Neuronal stem cell (in vitro differentiated cells): ENCODE measurements around the gene CERS5. TPM values are rescaled to one million over a fixed set of nuclear protein-coding genes. Genes with fewer than 3 reads are reported as not detected.

Experiments used
- DNase-seq: peaks from one replicate; pipeline ENCODE4 v3.0.0-alpha.2; 2013; ENCODE audit warnings: low spot score
- H2AFZ ChIP-seq: one replicate; pipeline ENCODE4 v1.6.1; 2013; ENCODE audit warnings: mild to moderate bottlenecking, low read length, inconsistent platforms
- H2AK5ac ChIP-seq: 2 replicates; pipeline ENCODE4 v1.6.1; 2013; ENCODE audit warnings: low read depth, mild to moderate bottlenecking, inconsistent platforms, low read length, moderate library complexity, mixed read lengths
- H2BK120ac ChIP-seq: 2 replicates; pipeline ENCODE4 v1.6.1; 2013; ENCODE audit warnings: low read depth, mild to moderate bottlenecking, inconsistent platforms, low read length, moderate library complexity, mixed read lengths
- H2BK12ac ChIP-seq: one replicate; pipeline ENCODE4 v1.6.1; 2013; ENCODE audit warnings: low read length, inconsistent platforms
- H2BK15ac ChIP-seq: 2 replicates; pipeline ENCODE4 v1.6.1; 2013; ENCODE audit warnings: mild to moderate bottlenecking, low read length, inconsistent platforms, mixed read lengths
- H2BK5ac ChIP-seq: one replicate; pipeline ENCODE4 v1.6.1; 2013; ENCODE audit warnings: inconsistent platforms, mild to moderate bottlenecking, low read length, moderate library complexity
- H3K14ac ChIP-seq: one replicate; pipeline ENCODE4 v1.6.1; 2013; ENCODE audit warnings: low read length, inconsistent platforms
- H3K18ac ChIP-seq: 2 replicates; pipeline ENCODE4 v1.6.1; 2013; ENCODE audit warnings: low read length, inconsistent platforms
- H3K23ac ChIP-seq: 2 replicates; pipeline ENCODE4 v1.6.1; 2013; ENCODE audit warnings: low read depth, mild to moderate bottlenecking, mixed read lengths, low read length, inconsistent platforms; ENCODE audit not compliant: poor library complexity
- H3K27ac ChIP-seq: replicated peaks from 3 replicates; pipeline ENCODE4 v1.5.1; 2013; ENCODE audit warnings: low read length, inconsistent platforms
- H3K27me3 ChIP-seq, 3 experiments: 2 replicates each; pipeline ENCODE4 v1.6.1; 2013; ENCODE audit warnings: low read length in 3 of 3, mild to moderate bottlenecking in 2 of 3, inconsistent platforms in 1 of 3, low read depth in 1 of 3, mixed read lengths in 1 of 3, moderate library complexity in 1 of 3; ENCODE audit not compliant: control insufficient read depth in 3 of 3, insufficient read depth in 3 of 3
- H3K36me3 ChIP-seq, 2 donors: replicated peaks in 1 of 2; 2 replicates each; pipeline ENCODE4 v1.6.1; 2013; ENCODE audit warnings: low read length in 2 of 2; ENCODE audit not compliant: control insufficient read depth in 2 of 2, insufficient read depth in 2 of 2
- H3K4ac ChIP-seq: 2 replicates; pipeline ENCODE4 v1.6.1; 2013; ENCODE audit warnings: inconsistent platforms, mild to moderate bottlenecking, low read length, moderate library complexity
- H3K4me1 ChIP-seq, 2 donors: 1 replicate in 1 of 2; 2 replicates in 1 of 2; pipeline ENCODE4 v1.6.1; 2013; ENCODE audit warnings: low read length in 2 of 2, low read depth in 1 of 2; ENCODE audit not compliant: control insufficient read depth in 2 of 2, insufficient read depth in 1 of 2
- H3K4me2 ChIP-seq: one replicate; pipeline ENCODE4 v1.6.1; 2013; ENCODE audit warnings: mild to moderate bottlenecking, low read length, inconsistent platforms; ENCODE audit not compliant: insufficient read depth, poor library complexity, severe bottlenecking
- H3K4me3 ChIP-seq, 2 donors: 2 replicates each; pipeline ENCODE4 v1.5.1; 2013; ENCODE audit warnings: low read length in 2 of 2, mild to moderate bottlenecking in 2 of 2, inconsistent platforms in 1 of 2, moderate library complexity in 1 of 2
- H3K79me1 ChIP-seq: one replicate; pipeline ENCODE4 v1.6.1; 2013; ENCODE audit warnings: low read depth, mild to moderate bottlenecking, inconsistent platforms, low read length, moderate library complexity
- H3K9ac ChIP-seq: one replicate; pipeline ENCODE4 v1.6.1; 2013; ENCODE audit warnings: mild to moderate bottlenecking, low read depth, low read length, inconsistent platforms; ENCODE audit not compliant: poor library complexity
- H3K9me3 ChIP-seq, 2 donors: replicated peaks in 1 of 2; 2 replicates each; pipeline versions ENCODE3 to v1.6.1; 2013; ENCODE audit warnings: low read length in 2 of 2, mild to moderate bottlenecking in 2 of 2, inconsistent platforms in 1 of 2, low read depth in 1 of 2, mixed read lengths in 1 of 2, moderate library complexity in 1 of 2; ENCODE audit not compliant: control insufficient read depth in 2 of 2, insufficient read depth in 1 of 2
- H4K8ac ChIP-seq: one replicate; pipeline ENCODE4 v1.6.1; 2013; ENCODE audit warnings: low read depth, mild to moderate bottlenecking, inconsistent platforms, low read length, moderate library complexity
- H4K91ac ChIP-seq: one replicate; pipeline ENCODE4 v1.6.1; 2013; ENCODE audit warnings: low read length, low read depth, mild to moderate bottlenecking, inconsistent platforms; ENCODE audit not compliant: poor library complexity
- WGBS, 2 donors: extraction: QIAGEN DNeasy Blood & Tissue Kit; methylation state at CpG; one replicate each; pipeline ENCODE4 v1.1.7; 2013; ENCODE audit warnings: missing lambda C conversion rate in 2 of 2, mixed read lengths in 1 of 2; ENCODE audit not compliant: insufficient read length in 2 of 2, insufficient replicate concordance in 1 of 2; ENCODE audit errors: extremely low coverage in 2 of 2; 5-methylcytosine and 5-hydroxymethylcytosine counted together
- polyA plus RNA-seq, 2 experiments: library from polyadenylated mRNA; stranded (reverse); fragments of 200-250 nt; gene quantifications; one replicate each; pipeline ENCODE4 v1.2.3, GENCODE V29; 2013

CERS5 gene
- 40.1 TPM for polyA plus RNA-seq (2013, experiment 1 of 2)
- 38.0 TPM for polyA plus RNA-seq (2013, experiment 2 of 2)

GRCh38 chr12:50167049-50167828 lies at the start of gene CERS5:
CERS5 (minus strand) TSS chr12:50167369; CDS start chr12:50167297, 72 bp downstream.
- H3K4me2 ChIP-seq, result peak within 1 kb of the TSS; percentile 58
- H3K4me1 ChIP-seq, result no peaks in the 10 kb centered on the region
- peak within 1 kb of the TSS; percentile 77 for H2BK15ac ChIP-seq
- H2BK5ac ChIP-seq, result peak within 1 kb of the TSS; percentile 97
- no peak within 1 kb of the TSS for H4K8ac ChIP-seq
- H3K36me3 ChIP-seq, result peaks cover 0 to 11% of the 10 kb centered on the region in 2 donors
- H3K4me3 ChIP-seq, result peak within 1 kb of the TSS; percentile 86 to 95
- no peaks in the 10 kb centered on the region for H3K27me3 ChIP-seq
- no peaks in the 10 kb centered on the region for H3K79me1 ChIP-seq
- peak within 1 kb of the TSS; percentile 98 for H3K18ac ChIP-seq
- peak within 1 kb of the TSS; percentile 98 for H3K27ac ChIP-seq
- H3K9ac ChIP-seq, result peak within 1 kb of the TSS; percentile 65
- peaks cover 0 to 15% of the 10 kb centered on the region in 2 donors for H3K9me3 ChIP-seq
- WGBS, 2 donors, result no CpG with 5 or more reads among the region's 70 CpGs
- H4K91ac ChIP-seq, result no peak within 1 kb of the TSS
- H2AFZ ChIP-seq, result peak within 1 kb of the TSS; percentile 99
- H2BK12ac ChIP-seq, result peak within 1 kb of the TSS; percentile 46
- DNase-seq, result peak; percentile 98
- no peak within 1 kb of the TSS for H2BK120ac ChIP-seq
- H3K23ac ChIP-seq, result peak within 1 kb of the TSS; percentile 57
- H2AK5ac ChIP-seq, result no peak within 1 kb of the TSS
- peak within 1 kb of the TSS; percentile 87 for H3K14ac ChIP-seq
- H3K4ac ChIP-seq, result no peak within 1 kb of the TSS

GRCh38 chr12:50215033-50215432 lies 47.9 kb upstream of the CERS5 start:
- no peak overlapping the region for H2BK15ac ChIP-seq
- no peak overlapping the region for H3K23ac ChIP-seq
- WGBS, 2 donors, result no CpG with 5 or more reads among the region's 3 CpGs
- no peak overlapping the region for H3K4ac ChIP-seq
- H2AFZ ChIP-seq, result no peak overlapping the region
- H4K91ac ChIP-seq, result no peak overlapping the region
- H2BK120ac ChIP-seq, result no peak overlapping the region
- H3K27me3 ChIP-seq, result no peaks in the 10 kb centered on the region
- H3K4me1 ChIP-seq, result peaks cover 0 to 2% of the 10 kb centered on the region in 2 donors
- no peak overlapping the region for H2BK5ac ChIP-seq
- H4K8ac ChIP-seq, result no peak overlapping the region
- H3K79me1 ChIP-seq, result no peaks in the 10 kb centered on the region
- H3K9ac ChIP-seq, result no peak overlapping the region
- H3K27ac ChIP-seq, result no peak overlapping the region
- no peak overlapping the region for H3K4me3 ChIP-seq
- no peak overlapping the region for H2AK5ac ChIP-seq
- H3K9me3 ChIP-seq, result no peaks in the 10 kb centered on the region
- no peak overlapping the region for H3K14ac ChIP-seq
- peaks cover 0 to 17% of the 10 kb centered on the region in 2 donors for H3K36me3 ChIP-seq
- no peak overlapping the region for H2BK12ac ChIP-seq
- no peak overlapping the region for H3K4me2 ChIP-seq
- DNase-seq, result no peak
- no peak overlapping the region for H3K18ac ChIP-seq

- WGBS, 2 donors, result no CpG with 5 or more reads among the region's 1 CpG
- Histone ChIP-seq H3K14ac (no peak overlapping the region), H3K4me3 (no peak overlapping the region), H3K4me2 (no peak overlapping the region), H3K9ac (no peak overlapping the region), H3K18ac (no peak overlapping the region), H3K27me3 (no peaks in the 10 kb centered on the region), H3K36me3 (peaks cover 0 to 20% of the 10 kb centered on the region in 2 donors), H3K27ac (no peak overlapping the region), H2BK12ac (no peak overlapping the region), H4K8ac (no peak overlapping the region), H3K9me3 (no peaks in the 10 kb centered on the region), H3K23ac (no peak overlapping the region), H3K4ac (no peak overlapping the region), H4K91ac (no peak overlapping the region), H2AK5ac (no peak overlapping the region), H2BK5ac (no peak overlapping the region), H2BK15ac (no peak overlapping the region), H3K4me1 (peaks cover 0 to 2% of the 10 kb centered on the region in 2 donors), H2BK120ac (no peak overlapping the region), H2AFZ (no peak overlapping the region), H3K79me1 (no peaks in the 10 kb centered on the region)
- no peak for DNase-seq
Observed at GRCh38 chr12:50214018-50214417, 46.8 kb upstream of the CERS5 start.

GRCh38 chr12:50213439-50213838 lies 46.3 kb upstream of the CERS5 start:
- Histone ChIP-seq H3K4me2 (no peak overlapping the region), H3K14ac (no peak overlapping the region), H3K23ac (no peak overlapping the region), H3K4ac (no peak overlapping the region), H2AFZ (no peak overlapping the region), H3K27me3 (no peaks in the 10 kb centered on the region), H2BK5ac (no peak overlapping the region), H2BK12ac (no peak overlapping the region), H4K8ac (no peak overlapping the region), H3K9ac (no peak overlapping the region), H2BK120ac (no peak overlapping the region), H3K36me3 (peaks cover 0 to 20% of the 10 kb centered on the region in 2 donors), H2BK15ac (no peak overlapping the region), H3K4me3 (no peak overlapping the region), H3K27ac (no peak overlapping the region), H2AK5ac (no peak overlapping the region), H3K4me1 (peaks cover 0 to 2% of the 10 kb centered on the region in 2 donors), H4K91ac (no peak overlapping the region), H3K79me1 (no peaks in the 10 kb centered on the region), H3K18ac (no peak overlapping the region), H3K9me3 (no peaks in the 10 kb centered on the region)
- DNase-seq, result no peak
- WGBS, 2 donors, result no CpG with 5 or more reads among the region's 2 CpGs
